GM12864 (cell line): ENCODE measurements around the gene RTKN2.
A peak's percentile ranks its signal among the peaks of the same experiment; 100 is the strongest.

Experiments used
- DNase-seq: peaks from one replicate; pipeline ENCODE4 v3.0.0-alpha.2; 2011; ENCODE audit warnings: low read depth
- H3K4me3 ChIP-seq: 2 replicates; pipeline ENCODE4 v1.5.1; 2011; ENCODE audit warnings: mild to moderate bottlenecking, low read depth, low read length, control low read depth
- TF ChIP-seq, protein P1 (sequence below): IDR thresholded peaks from 2 replicates; pipeline ENCODE4 v1.5.1; 2011; ENCODE audit warnings: low read depth, mild to moderate bottlenecking, moderate library complexity, low read length, control low read depth, inconsistent platforms; ENCODE audit errors: missing control alignments

The RTKN2 gene

DNA sequence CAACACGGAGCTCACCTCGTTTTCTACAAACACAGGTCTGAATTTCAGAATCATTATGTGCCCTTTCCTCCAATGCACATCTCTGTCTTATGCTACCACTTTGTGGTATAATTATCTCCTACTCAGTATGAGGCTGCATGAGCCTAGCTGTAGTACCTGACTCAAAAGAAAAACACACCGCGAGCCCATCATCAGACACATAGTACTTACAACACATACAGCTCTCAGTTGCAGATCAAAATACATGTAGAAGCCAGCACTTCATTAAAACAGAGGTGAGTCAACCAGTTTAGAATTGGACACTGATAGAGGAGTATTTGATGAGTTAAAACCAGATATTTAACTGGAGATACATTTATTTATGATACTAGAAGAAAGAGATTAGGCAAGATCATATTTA lies 1.4 kb upstream of the RTKN2 start:
- DNase-seq = no peak
- TF ChIP-seq, protein P1, sequence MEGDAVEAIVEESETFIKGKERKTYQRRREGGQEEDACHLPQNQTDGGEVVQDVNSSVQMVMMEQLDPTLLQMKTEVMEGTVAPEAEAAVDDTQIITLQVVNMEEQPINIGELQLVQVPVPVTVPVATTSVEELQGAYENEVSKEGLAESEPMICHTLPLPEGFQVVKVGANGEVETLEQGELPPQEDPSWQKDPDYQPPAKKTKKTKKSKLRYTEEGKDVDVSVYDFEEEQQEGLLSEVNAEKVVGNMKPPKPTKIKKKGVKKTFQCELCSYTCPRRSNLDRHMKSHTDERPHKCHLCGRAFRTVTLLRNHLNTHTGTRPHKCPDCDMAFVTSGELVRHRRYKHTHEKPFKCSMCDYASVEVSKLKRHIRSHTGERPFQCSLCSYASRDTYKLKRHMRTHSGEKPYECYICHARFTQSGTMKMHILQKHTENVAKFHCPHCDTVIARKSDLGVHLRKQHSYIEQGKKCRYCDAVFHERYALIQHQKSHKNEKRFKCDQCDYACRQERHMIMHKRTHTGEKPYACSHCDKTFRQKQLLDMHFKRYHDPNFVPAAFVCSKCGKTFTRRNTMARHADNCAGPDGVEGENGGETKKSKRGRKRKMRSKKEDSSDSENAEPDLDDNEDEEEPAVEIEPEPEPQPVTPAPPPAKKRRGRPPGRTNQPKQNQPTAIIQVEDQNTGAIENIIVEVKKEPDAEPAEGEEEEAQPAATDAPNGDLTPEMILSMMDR = no peak

DNA sequence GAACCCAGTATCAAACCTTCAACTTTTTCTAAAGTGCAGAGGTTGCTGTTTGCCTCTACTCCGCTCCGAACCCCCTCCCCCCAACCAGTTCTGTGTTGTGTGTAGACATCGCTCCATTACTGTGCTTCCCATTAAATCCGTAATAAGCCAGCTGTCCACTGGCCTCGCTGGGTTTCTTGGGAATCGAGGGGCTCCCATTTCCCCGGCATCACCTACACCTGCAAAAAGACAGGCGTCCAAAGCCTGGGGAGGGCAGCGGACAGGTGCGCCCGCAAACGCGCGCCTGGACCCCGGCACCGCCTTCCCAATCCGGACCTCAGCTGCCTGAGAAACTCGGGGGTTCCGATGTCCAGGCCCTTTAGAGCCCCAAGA lies 631 bp downstream of the RTKN2 start:
- TF ChIP-seq, protein P1 = no peak
- no peak for DNase-seq
- H3K4me3 ChIP-seq = peak overlapping the region; percentile 60

More for the DNA sequence above, 1.4 kb upstream of the RTKN2 start:
- H3K4me3 ChIP-seq = no peak overlapping the region

DNA sequence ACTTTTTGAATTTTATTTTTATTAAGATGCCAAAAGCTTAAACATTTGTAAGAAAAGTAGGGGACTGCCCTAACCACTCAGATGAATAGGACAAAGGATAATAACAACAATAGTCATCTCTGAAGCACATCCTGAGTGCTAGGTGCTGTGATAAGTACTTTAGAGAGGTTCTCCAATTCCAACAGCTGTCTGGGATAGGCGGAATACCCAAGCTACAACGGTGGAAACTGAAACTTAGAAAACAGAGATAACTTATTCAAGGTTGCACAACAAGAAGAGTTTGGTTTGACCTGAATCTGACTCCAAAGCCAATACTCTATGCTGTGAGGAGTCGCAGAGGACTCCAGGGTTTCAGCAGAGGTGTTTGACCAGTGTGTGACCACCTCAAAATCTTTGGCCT lies 2.0 kb downstream of the RTKN2 start:
- no peak for DNase-seq
- no peak overlapping the region for H3K4me3 ChIP-seq
- TF ChIP-seq, protein P1 = no peak

DNA sequence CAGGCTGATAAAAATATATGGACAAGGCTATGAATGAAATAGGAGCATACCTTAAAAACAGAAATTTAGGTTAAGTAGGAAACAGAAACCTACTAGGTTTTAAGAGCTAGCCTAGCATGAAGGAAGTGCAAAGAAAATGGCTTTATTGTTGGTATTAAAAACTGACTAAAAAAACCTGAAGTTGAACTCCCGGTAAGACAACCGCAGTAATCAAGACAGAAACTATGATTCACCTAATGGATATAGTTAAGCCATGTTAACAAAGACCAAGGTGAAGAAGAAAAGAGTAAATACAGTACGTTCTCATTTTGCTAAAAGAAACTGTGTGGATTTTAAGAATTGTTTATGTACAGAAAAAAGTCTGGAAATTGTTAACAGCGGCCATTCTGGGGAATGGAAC lies 2.5 kb downstream of the RTKN2 start:
- H3K4me3 ChIP-seq = no peak overlapping the region
- no peak for DNase-seq
- TF ChIP-seq, protein P1 = no peak

DNA sequence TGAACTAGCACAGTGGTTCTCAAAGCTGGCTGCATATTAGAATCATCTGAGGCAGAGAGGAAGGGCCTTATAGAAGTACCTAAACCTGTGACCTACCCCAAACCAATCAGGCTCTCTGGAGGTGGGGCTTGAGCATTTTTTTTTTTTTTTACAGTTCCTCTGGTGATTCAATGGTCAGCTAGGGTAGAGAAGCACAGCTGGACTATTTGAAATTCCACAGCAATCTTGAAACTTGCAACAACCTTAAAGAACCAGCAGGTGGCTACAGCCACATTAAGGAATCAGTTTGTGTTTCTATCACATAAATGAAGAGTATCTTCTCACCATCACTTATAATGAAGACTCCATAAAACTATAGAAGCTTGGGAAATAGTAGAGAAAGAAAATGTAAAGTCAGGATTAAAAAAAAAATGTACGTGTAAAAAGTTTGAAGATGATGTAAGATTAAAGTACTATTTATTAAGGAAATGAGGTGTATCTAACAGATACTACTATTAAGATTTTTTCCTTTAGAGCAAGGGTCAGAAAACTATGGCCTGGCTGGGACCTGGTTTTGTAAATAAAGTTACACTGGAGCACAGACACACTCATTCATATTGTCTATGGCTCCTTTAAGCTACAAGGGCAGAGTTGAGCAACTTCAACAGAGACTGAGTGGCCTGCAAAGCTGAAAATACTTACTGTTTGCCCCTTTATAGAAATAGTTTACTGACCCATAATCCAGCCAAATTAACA lies 3.8 kb downstream of the RTKN2 start:
- TF ChIP-seq, protein P1 = peak; percentile 61
- no peak overlapping the region for H3K4me3 ChIP-seq
- no peak for DNase-seq

DNA sequence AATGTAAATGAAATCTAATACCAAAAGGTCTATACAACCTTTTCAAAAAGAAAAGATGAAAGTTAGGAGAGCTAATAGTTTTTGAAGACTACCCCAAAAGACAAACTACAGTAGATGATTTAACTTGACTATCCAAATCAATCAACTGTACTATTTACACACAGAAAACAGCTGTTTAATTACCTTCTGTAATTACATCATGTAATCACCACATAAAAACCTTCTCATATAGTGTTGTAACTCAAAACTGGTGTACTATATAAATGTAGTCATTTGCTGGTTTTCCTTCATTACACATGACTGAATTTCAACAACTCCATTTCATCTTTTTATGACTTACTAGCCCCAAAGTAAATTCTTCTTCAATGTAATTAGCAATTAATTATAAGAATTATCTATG lies 4.5 kb downstream of the RTKN2 start:
- H3K4me3 ChIP-seq = no peak overlapping the region
- DNase-seq = no peak
- TF ChIP-seq, protein P1 = no peak

DNA sequence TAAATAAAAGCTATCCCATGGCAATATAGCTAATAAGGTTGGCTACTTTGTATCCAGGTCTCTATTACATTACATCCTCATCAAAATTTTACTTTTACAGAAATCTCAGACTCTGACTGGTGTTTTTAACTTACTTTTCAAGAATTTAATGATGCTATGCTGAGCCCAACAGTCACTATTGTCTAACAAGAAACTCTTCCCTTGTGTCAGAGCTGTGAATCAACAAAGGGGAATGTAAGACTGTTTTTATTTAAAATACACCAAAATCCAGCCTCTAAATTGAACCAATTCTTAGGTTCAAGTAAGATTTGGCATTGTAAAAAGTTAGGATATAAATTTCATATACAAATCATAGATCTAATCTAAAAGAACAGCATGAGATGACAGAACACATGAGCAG lies 7.0 kb downstream of the RTKN2 start:
- no peak for DNase-seq
- H3K4me3 ChIP-seq = no peak overlapping the region
- TF ChIP-seq, protein P1 = no peak
